ENCODE results near the gene NIFK.

GRCh38 chr2:121690095-121690494, 46.6 kb downstream of the NIFK start:
- TF ChIP-seq CTCF (optimal IDR thresholded peaks at IDR 0.05 in 1 of 3, IDR thresholded peaks at IDR 0.05 in 1 of 3, conservative IDR thresholded peaks at IDR 0.05 in 1 of 3; ENCODE audit: extremely low read depth in 1 of 3, insufficient read depth in 2 of 3, low read length in 3 of 3) (no peak), EZH2 (IDR thresholded peaks at IDR 0.05; ENCODE audit: low read length) (no peak)

Measured in keratinocyte (primary cell).